HG03280 (cell line): ENCODE data around the gene C1orf226.
A peak's percentile ranks its signal among the peaks of the same experiment; 100 is the strongest.

Experiments used
- ATAC-seq: cut with Tn5 transposase; IDR thresholded peaks from one replicate; pipeline ENCODE4 v1.9.1; 2021; ENCODE audit warnings: mild to moderate bottlenecking, moderate library complexity; ENCODE audit not compliant: unreplicated experiment

C1orf226 gene

DNA sequence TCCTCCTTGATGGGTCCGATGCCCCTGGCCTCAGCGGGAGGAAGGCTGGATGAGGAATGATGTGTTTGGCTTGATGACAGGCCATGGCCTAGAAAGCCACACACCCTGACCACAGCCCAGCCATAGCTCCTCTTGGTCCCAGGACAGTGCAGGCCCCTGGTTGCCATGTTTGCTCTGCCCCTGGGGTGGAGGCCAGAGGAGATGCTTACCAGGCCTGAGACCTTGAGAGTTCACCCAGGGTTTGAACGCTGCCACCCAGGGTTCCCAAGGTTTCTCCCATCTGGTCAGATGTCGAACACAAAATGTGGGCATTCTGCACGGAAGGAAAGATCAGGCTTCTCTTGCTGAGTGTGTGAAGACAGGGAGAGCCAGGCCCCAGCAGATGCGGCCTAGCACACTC lies 2.6 kb downstream of the C1orf226 start:
- ATAC-seq, result no peak

DNA sequence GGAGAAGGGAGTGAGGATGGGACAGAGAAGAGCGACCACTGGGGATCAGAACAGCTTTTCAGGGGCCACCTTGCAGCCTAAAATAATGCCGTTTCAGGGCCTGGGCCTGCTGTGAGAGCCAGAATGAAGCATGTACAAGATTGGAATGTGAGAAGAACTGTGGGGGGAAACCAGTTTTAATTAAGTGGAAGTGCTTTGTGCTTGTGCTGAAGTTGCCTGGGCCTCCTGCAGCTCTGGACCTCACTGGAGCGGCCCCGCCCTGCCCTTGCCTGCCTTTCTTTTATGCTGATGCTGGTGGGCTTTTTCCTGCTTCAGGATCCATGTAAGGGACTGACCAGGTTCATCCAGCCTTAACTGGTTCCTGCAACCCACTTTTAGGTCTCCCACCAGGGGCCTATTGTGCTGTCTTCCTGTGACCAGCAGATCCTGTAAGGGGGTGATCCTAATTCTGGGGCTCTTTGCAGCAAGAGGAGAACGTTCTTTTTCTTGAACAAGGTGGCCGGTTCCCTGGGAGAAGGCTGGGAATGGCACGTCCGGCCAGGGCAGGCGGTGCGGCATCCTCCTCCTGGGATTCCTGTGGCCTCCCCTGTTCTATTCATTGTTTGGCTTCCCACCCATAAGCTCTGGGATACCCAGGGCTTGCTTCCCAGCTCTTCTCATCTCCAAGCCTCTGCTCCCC lies 3.2 kb downstream of the C1orf226 start:
- ATAC-seq, result no peak

DNA sequence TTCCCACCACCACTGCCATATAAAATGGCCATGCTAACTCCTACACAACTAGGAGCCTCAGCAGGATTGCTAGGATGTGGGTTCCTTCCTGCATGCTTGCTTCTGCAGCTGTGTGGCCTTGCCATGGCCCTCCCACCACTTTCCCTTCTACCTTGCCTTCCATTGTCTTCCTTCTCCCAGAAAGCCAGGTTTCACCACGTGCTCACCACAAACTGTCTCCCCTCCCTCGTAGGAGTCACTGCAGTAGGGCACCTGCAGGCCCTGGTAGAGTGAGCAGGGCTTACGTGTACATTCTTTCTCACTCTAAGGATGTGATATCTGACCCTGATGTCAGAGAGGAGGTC lies 3.7 kb downstream of the C1orf226 start:
- ATAC-seq, result no peak

DNA sequence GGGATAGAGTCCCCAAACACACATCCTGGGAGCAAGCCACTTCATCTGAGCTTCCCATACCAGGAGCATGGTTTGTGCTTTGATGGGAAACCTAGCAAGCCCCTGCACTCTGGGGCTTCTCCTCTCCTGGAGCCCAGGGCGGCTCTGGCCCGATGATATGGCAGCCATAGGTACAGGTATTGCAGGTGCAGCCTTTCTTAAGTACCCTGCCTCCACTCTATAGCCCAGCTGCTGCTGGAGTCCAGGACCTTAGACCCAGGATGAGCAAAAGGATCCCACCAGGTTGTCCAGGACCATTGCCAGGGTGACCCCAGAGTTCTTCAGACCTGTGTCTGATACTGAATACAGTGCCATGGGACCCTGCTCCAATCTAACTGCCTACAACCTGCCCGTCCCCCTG lies 4.2 kb downstream of the C1orf226 start:
- ATAC-seq, result no peak

DNA sequence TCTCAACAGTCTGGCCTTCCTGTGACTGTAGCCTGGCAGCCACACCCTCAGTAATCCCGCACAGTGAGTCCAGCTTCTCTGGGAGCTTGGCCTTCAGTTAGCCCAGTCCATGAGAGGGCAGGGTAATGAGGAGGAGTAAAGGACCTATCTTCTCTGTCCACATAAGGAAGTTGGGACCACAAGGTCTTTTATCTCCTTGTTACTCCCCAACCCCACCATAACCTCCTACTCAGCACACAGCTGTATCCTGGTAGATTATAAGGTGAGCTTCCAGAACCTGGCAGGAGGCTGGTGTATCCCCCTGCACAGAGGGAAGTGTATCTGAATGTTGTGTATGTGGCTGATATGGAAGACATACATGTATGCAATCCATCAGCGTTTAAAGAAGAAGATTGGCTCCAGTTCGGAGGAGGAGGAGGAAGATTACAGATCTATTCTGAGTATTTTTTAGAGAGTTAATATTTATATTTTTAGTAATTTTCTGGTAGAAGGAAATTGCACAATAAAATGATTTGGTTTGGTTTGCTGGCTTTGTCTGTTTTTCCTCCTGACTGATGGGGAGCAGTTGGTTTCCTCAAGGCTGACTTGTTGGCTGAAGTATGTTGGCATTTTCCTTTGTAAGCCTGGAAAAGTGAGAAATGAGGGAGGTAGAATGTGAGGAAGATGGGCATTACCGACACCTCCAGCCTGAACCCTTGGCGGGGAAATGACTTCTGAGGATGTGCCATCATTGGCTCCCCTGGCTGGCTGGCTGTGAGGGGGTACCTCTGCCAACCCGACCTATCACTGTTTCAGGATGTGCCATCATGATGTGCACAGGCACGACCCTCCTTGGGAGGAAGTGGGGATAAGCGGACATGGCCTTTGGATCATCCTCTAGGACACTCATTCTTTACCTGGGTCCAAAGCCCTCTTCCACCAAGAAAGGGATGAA lies 5.0 kb downstream of the C1orf226 start:
- ATAC-seq, result no peak

DNA sequence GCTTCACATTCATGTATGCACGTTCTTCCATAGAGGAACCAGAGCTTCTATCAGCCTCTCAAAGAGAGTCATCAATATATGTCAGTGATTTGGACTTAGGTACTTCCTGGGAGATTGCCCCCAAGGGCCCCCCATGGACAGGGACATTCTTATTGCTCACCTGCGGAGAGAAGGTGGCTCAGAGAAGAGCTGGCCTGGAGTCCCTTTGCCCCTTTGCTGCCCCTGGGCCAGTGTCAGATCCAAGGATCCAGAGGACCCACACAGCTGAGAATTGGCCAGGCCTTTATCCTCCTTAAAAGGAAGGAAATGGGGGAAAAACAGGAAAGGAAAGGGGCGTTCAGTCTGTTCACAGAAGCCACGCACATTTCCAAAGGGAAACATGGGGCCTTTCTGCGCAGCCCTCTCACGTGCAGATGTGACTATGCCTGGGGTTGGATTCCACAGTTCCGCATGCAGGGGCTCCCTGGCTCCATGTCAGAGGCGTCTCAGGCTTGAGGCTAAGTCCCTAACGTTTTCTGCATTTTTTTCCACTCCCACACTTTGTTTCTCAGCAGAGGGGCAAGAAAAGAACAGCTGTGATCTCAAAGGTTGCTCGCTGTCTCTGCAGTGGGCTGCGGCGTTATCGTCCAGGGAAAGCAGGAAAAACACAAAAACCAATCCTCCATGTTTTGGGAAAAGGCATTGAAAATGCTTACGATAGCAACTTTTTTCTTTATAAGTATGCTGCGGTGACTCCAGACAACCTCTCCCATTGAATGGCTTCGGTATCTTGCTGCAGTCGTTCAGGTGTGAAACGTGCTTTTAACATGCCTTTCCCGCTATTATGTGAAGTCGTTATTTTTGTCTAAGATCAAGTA lies 5.9 kb downstream of the C1orf226 start:
- no peak for ATAC-seq

DNA sequence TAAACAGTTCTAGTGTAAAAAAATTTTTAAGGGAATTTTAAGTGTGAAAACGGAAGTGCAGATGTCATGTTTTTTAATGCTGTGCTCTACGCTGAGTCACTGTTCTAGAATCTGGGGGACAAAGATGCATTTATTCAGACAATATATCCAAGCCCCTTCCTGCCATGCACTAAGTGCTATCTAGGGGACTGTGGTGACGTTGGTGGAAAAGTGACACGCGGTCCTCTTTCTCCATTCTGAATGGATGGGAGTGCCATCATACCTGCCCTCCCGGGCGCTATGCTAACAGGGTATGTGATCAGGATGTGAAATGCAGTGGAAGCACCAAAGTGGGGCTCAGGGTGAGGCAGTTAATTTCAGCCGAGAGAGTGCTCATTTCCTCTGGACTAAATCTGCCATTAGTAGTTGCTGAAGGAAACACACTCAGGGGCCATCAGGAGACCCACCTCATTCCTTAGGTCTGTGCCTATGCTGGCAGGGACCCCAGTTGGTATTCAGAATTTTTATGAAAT lies 6.6 kb downstream of the C1orf226 start:
- ATAC-seq, result no peak

DNA sequence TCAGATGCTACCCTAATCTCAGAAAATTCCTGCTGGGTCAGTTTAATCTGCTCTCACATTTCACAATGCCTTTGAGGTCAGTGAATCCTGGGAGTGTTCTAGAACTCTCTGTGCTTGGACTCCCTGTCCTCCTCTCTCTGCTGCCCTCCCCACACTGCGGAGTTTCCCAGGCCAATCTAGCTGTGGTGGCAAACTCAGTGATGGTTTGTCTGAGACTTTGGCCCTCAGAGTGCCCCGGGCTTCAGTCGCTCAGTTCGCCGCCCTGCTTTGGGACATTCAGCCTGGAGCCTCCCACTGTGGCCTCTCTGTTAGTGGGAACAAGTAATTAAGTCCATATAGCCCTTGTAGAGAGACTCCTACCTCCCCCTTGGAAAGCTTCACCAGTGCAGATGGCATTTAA lies 7.1 kb downstream of the C1orf226 start:
- ATAC-seq, result no peak

DNA sequence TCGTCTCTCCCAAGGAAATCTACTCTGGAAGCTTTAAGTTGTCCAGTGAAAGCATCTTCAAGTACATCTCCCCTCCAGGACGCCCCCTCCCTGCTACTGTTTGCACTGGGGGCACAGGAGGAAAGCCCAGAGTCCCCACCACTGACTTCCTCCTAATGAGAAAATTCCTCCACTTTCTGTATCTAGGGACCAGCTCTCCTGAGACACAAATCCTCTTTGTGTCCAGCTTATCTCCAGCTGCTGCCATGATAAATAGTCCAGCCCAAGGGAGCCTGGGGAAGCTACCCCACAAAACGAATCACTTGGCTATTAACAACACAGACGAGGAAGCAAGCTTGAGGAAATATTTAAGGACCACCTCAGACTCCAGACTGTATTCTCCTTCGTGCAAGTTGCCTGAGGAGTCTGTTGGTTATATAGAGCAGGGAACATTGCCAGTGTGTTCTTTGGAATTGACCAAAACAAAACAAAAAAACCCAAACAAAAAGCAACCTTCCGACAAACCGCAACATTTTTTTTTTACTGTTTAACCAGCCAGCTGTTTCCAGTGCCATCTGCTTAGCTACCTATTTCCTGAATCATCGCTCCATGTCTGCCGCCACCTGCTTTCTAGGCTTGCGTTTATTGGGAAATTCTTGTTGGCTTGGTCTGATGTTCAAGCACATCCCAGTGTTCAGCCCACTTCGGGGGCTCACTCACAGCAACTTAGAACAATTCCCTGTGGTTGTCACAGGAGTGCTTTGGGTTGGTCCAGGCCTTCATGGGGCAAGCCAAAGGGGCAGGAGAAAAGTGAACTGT lies 7.7 kb downstream of the C1orf226 start:
- ATAC-seq, result no peak

GRCh38 chr1:162389971-162390370 lies 8.4 kb downstream of the C1orf226 start:
- ATAC-seq, result no peak

- ATAC-seq, result no peak
These were observed 9.1 kb downstream of the C1orf226 start for GRCh38 chr1:162390396-162391185.

- peak; percentile 55 for ATAC-seq
These were observed 10.4 kb downstream of the C1orf226 start for GRCh38 chr1:162391790-162392563.

GRCh38 chr1:162396201-162396906 lies 14.8 kb downstream of the C1orf226 start:
- ATAC-seq, result no peak

DNA sequence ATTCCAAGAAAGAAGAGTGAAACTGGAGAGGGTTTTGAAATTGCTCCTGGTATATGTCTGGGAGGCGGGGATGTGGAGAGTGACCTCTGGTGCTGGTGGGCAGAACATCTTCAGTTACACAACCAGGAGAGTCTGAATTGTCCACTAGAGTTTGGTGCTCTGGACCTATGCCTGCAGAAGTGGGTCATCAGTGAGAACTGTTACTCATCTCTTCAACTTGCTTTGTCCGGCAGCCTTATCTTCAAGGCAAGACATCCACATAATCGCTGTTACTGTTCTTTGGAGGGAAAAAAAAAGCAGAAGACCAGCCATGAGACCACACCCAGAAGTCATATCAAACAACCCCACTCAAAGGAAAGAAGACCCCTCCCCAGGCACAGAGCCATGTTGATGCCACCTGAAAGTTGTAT lies 15.5 kb downstream of the C1orf226 start:
- ATAC-seq, result no peak

- no peak for ATAC-seq
These were observed 16.5 kb downstream of the C1orf226 start for GRCh38 chr1:162397943-162398560.

DNA sequence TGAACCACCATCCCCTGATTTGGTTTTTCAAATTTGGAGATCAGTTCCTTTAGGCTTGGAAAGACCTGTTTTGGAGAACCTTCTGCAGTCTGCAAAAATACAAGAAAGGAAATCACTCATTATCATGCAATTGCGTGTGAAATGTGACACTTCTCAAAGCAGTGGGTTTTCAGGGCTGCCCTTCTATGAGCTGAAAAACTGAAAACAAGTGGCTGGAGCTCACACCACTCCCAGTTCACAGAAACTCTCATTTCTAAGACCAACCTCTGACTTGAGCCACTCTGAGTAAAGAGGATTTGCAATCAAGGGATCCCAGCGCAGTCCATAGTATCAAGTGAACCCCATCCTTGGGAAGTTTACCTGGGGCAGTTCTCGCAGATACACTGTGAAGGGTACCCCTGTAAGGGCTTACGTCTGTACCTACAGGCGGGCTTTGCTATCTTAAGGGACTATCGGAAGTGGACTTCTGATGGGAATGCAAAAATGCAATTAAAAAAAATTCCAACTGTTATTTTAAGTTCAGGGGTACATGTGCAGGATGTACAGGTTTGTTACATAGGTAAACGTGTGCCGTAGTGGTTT lies 17.6 kb downstream of the C1orf226 start:
- no peak for ATAC-seq

- ATAC-seq, result no peak
These were observed 19.3 kb downstream of the C1orf226 start for GRCh38 chr1:162400790-162401355.
